Muscle of leg (tissue), 11 donors: ENCODE data around the gene ART5. TPM values are rescaled to one million over a fixed set of nuclear protein-coding genes. Genes with fewer than 3 reads are reported as not detected.

Experiments
- DNase-seq: peaks from one replicate; pipeline ENCODE4 v3.0.0; 2013
- H3K27ac ChIP-seq: one replicate; pipeline ENCODE4 v1.5.1; 2013; ENCODE audit warnings: mild to moderate bottlenecking, low read length, control low read depth
- H3K27me3 ChIP-seq: one replicate; pipeline ENCODE4 v1.6.1; 2013; ENCODE audit warnings: low read length; ENCODE audit not compliant: control insufficient read depth, insufficient read depth
- H3K36me3 ChIP-seq: one replicate; pipeline ENCODE4 v1.6.1; 2013; ENCODE audit warnings: low read length; ENCODE audit not compliant: control insufficient read depth, insufficient read depth
- H3K4me1 ChIP-seq: one replicate; pipeline ENCODE4 v1.6.1; 2013; ENCODE audit warnings: low read length; ENCODE audit not compliant: control insufficient read depth, insufficient read depth
- H3K4me3 ChIP-seq: one replicate; pipeline ENCODE4 v1.5.1; 2013; ENCODE audit warnings: low read length, control low read depth
- H3K9me3 ChIP-seq: replicated peaks from 2 replicates; pipeline ENCODE4 v1.6.1; 2013; ENCODE audit warnings: low read depth, low read length; ENCODE audit not compliant: control insufficient read depth
- WGBS: methylation state at CpG from one replicate; pipeline ENCODE4 v1.1.5; 2013; ENCODE audit warnings: missing lambda C conversion rate; ENCODE audit not compliant: insufficient coverage; 5-methylcytosine and 5-hydroxymethylcytosine counted together
- polyA plus RNA-seq, 8 donors: library from polyadenylated mRNA; unstranded; fragments of 120-200 nt; gene quantifications; one replicate each; pipeline versions ENCODE4 v1.2.1 to v1.2.3, GENCODE V29; 2013; ENCODE audit warnings: inconsistent platforms in 1 of 8, low replicate concordance in 1 of 8; ENCODE audit not compliant: insufficient read length in 8 of 8, insufficient read depth in 1 of 8
- total RNA-seq: library from RNA; stranded (reverse); fragments of 120-200 nt; gene quantifications from one replicate; pipeline ENCODE4 v1.2.4, GENCODE V29; 2013

Gene ART5
- total and polyA plus RNA-seq, 9 donors = 1.2 to 5.4 (median 2.8) TPM

GRCh38 chr11:3642071-3642951 lies 519 bp upstream of the ART5 start:
- Histone ChIP-seq H3K4me1 (peaks cover 31% of the 10 kb centered on the region), H3K4me3 (peak overlapping the region; percentile 59), H3K9me3 (no peaks in the 10 kb centered on the region), H3K27ac (peak overlapping the region; percentile 69), H3K36me3 (no peaks in the 10 kb centered on the region), H3K27me3 (peaks cover 16% of the 10 kb centered on the region)
- WGBS = under 1% methylated on average over 44 of the region's 55 CpGs
- peak; percentile 94 for DNase-seq

- Histone ChIP-seq H3K4me3 (no peak overlapping the region), H3K27me3 (peaks cover 9% of the 10 kb centered on the region), H3K9me3 (no peaks in the 10 kb centered on the region), H3K4me1 (peaks cover 31% of the 10 kb centered on the region), H3K27ac (no peak overlapping the region), H3K36me3 (no peaks in the 10 kb centered on the region)
- no peak for DNase-seq
- WGBS = 50% methylated on average over 4 of the region's 8 CpGs
Observed at GRCh38 chr11:3641191-3641590, 601 bp downstream of the ART5 start.

- WGBS = 84% methylated on average over 7 of the region's 14 CpGs
- peaks cover 24% of the 10 kb centered on the region for H3K4me1 ChIP-seq
- DNase-seq = no peak
Observed at GRCh38 chr11:3639841-3640240, 2.0 kb downstream of the ART5 start.

GRCh38 chr11:3638513-3638912 lies 3.3 kb downstream of the ART5 start:
- no peaks in the 10 kb centered on the region for H3K36me3 ChIP-seq
- peaks cover 14% of the 10 kb centered on the region for H3K4me1 ChIP-seq
- H3K9me3 ChIP-seq = no peaks in the 10 kb centered on the region
- 84% methylated on average over 5 of the region's 5 CpGs for WGBS
- no peak overlapping the region for H3K4me3 ChIP-seq
- peaks cover 8% of the 10 kb centered on the region for H3K27me3 ChIP-seq
- H3K27ac ChIP-seq = no peak overlapping the region
- DNase-seq = no peak

More at GRCh38 chr11:3639841-3640240, 2.0 kb downstream of the ART5 start:
- H3K27me3 ChIP-seq = peaks cover 8% of the 10 kb centered on the region
- no peak overlapping the region for H3K27ac ChIP-seq
- H3K4me3 ChIP-seq = no peak overlapping the region
- H3K9me3 ChIP-seq = no peaks in the 10 kb centered on the region
- H3K36me3 ChIP-seq = no peaks in the 10 kb centered on the region

GRCh38 chr11:3637201-3637600 lies 4.6 kb downstream of the ART5 start:
- no peak overlapping the region for H3K27ac ChIP-seq
- DNase-seq = no peak
- WGBS = 76% methylated on average over 10 of the region's 13 CpGs
- peaks cover 2% of the 10 kb centered on the region for H3K4me1 ChIP-seq
- H3K4me3 ChIP-seq = no peak overlapping the region
- no peaks in the 10 kb centered on the region for H3K36me3 ChIP-seq
- peaks cover 4% of the 10 kb centered on the region for H3K27me3 ChIP-seq
- H3K9me3 ChIP-seq = no peaks in the 10 kb centered on the region

GRCh38 chr11:3635641-3636375 lies 6.0 kb downstream of the ART5 start:
- Histone ChIP-seq H3K9me3 (no peaks in the 10 kb centered on the region), H3K27ac (no peak overlapping the region), H3K4me3 (no peak overlapping the region), H3K27me3 (peaks cover 4% of the 10 kb centered on the region), H3K4me1 (no peaks in the 10 kb centered on the region), H3K36me3 (no peaks in the 10 kb centered on the region)
- WGBS = 90% methylated on average over 10 of the region's 15 CpGs
- DNase-seq = no peak

- WGBS = 96% methylated on average over 2 of the region's 5 CpGs
- Histone ChIP-seq H3K27ac (no peak overlapping the region), H3K27me3 (peaks cover 2% of the 10 kb centered on the region), H3K4me1 (no peaks in the 10 kb centered on the region), H3K9me3 (no peaks in the 10 kb centered on the region), H3K36me3 (no peaks in the 10 kb centered on the region), H3K4me3 (no peak overlapping the region)
- DNase-seq = no peak
Observed at GRCh38 chr11:3632070-3632660, 9.6 kb downstream of the ART5 start.

GRCh38 chr11:3631331-3631730 lies 10.5 kb downstream of the ART5 start:
- Histone ChIP-seq H3K27me3 (peaks cover 2% of the 10 kb centered on the region), H3K4me3 (no peak overlapping the region), H3K4me1 (no peaks in the 10 kb centered on the region), H3K27ac (no peak overlapping the region), H3K9me3 (no peaks in the 10 kb centered on the region), H3K36me3 (no peaks in the 10 kb centered on the region)
- 77% methylated on average over 2 of the region's 4 CpGs for WGBS
- no peak for DNase-seq

- WGBS = no CpG with 5 or more reads among the region's 1 CpG
- H3K36me3 ChIP-seq = no peaks in the 10 kb centered on the region
- no peak overlapping the region for H3K27ac ChIP-seq
- no peaks in the 10 kb centered on the region for H3K27me3 ChIP-seq
- H3K4me3 ChIP-seq = no peak overlapping the region
- no peaks in the 10 kb centered on the region for H3K9me3 ChIP-seq
- H3K4me1 ChIP-seq = no peaks in the 10 kb centered on the region
- DNase-seq = no peak
Observed at GRCh38 chr11:3627291-3627690, 14.5 kb downstream of the ART5 start.
